Natural killer cell treated with Interleukin-12 subunit alpha and Interleukin-12 subunit beta and Interleukin-15 and Interleukin-18, amount 100 ng/mL, for 72 hours (primary cell): ENCODE data around the gene TUBA1C. TPM values are rescaled to one million over a fixed set of nuclear protein-coding genes. Genes with fewer than 3 reads are reported as not detected.
A peak's percentile ranks its signal among the peaks of the same experiment; 100 is the strongest.
"Not testable (repeated sequence)": the region's sequence is repeated elsewhere in the genome, so short reads cannot be mapped to it uniquely, and the experiment has no call there.

ENCODE experiments used
- ATAC-seq, 2 donors: fragments of 150-1000 bp; cut with Tn5 transposase in 1 of 2; sonication (Bioruptor Pico), chemical (Tn5 transposase) in 1 of 2; 2 replicates each; pipeline ENCODE4 v1.10.0; 2021
- DNase-seq: peaks from one replicate; pipeline ENCODE4 v3.0.0; 2022; ENCODE audit warnings: low spot score
- H3K27ac Mint-ChIP-seq, 2 donors: 1 replicate in 1 of 2; 2 replicates in 1 of 2; pipeline ENCODE4 v1.8.0; 2022; ENCODE audit warnings: mixed read lengths in 2 of 2, mild to moderate bottlenecking in 1 of 2, moderate library complexity in 1 of 2
- H3K27me3 Mint-ChIP-seq, 2 donors: 1 replicate in 1 of 2; 2 replicates in 1 of 2; pipeline ENCODE4 v1.8.0; 2022; ENCODE audit warnings: mixed read lengths in 2 of 2
- H3K36me3 Mint-ChIP-seq: one replicate; pipeline ENCODE4 v1.8.0; 2022; ENCODE audit warnings: mixed read lengths
- H3K4me1 Mint-ChIP-seq, 2 donors: 1 replicate in 1 of 2; 2 replicates in 1 of 2; pipeline ENCODE4 v1.8.0; 2022; ENCODE audit warnings: low read depth in 2 of 2, mixed read lengths in 2 of 2, mild to moderate bottlenecking in 1 of 2
- H3K4me3 Mint-ChIP-seq: one replicate; pipeline ENCODE4 v1.8.0; 2022; ENCODE audit warnings: mixed read lengths
- H3K9me3 Mint-ChIP-seq: 2 replicates; pipeline ENCODE4 v1.8.0; 2022; ENCODE audit warnings: mixed read lengths
- total RNA-seq, 2 donors: library from RNA; stranded (reverse); gene quantifications; one replicate each; pipeline ENCODE4 v1.2.3, GENCODE V29; 2022

Gene TUBA1C
- total RNA-seq, 2 donors from 2014 or later: 260 to 358 TPM

- ATAC-seq (peak; percentile 11 to 35), DNase-seq (no peak)
- H3K4me3 Mint-ChIP-seq: peak overlapping the region; percentile 85
- no peaks in the 10 kb centered on the region for H3K27me3 Mint-ChIP-seq
- peak overlapping the region; percentile 78 to 93 for H3K27ac Mint-ChIP-seq
- no peaks in the 10 kb centered on the region for H3K36me3 Mint-ChIP-seq
- peaks cover 10% of the 10 kb centered on the region in 2 donors for H3K4me1 Mint-ChIP-seq
- H3K9me3 Mint-ChIP-seq: no peaks in the 10 kb centered on the region
These were observed 30.9 kb upstream of the TUBA1C start for GRCh38 chr12:49233842-49234526.

DNA sequence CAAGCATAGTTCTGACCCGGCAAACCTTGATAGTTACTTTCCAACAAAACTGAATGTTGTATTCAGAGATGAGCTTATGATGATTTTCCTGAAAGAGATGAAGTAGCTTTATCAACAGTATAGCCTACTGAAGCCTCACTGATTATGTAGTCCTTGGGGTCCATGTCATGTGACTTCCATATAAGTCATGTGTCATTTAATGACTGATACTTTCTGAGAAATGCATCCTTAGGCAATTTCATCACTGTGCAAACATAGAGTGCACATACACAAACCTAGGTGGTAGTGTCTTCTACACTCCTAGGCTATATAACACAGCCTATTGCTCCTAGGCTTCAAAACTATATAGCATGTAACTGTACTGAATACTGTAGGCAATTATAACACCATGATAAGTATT is 28.5 kb upstream of the TUBA1C start:
- no peak for DNase-seq
- H3K9me3 Mint-ChIP-seq: no peaks in the 10 kb centered on the region
- H3K4me1 Mint-ChIP-seq: peaks cover 10% of the 10 kb centered on the region in 2 donors
- peak overlapping the region; percentile 6 to 78 for H3K27ac Mint-ChIP-seq
- peak overlapping the region; percentile 6 for H3K4me3 Mint-ChIP-seq
- no peak for ATAC-seq
- no peaks in the 10 kb centered on the region for H3K36me3 Mint-ChIP-seq
- peaks cover 0 to 2% of the 10 kb centered on the region in 2 donors for H3K27me3 Mint-ChIP-seq

DNA sequence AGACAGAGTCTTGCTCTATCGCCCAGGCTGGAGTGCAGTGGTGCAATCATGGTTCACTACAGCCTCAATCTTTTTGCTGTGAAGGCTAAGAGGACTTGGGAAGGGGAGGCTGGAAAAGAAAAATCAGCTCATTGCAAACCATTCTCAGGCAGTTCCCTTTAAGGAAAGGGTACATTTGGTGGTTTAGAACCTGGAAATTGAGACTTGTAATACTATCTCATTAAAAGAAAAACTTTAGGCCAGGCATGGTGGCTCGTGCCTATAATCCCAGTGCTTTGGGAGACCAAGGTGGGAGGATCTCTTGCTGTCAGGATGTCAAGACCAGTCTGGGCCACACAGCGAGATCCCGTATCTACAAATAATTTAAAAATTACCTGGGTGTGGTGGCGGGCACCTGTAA is 21.3 kb upstream of the TUBA1C start:
- ATAC-seq (no peak), DNase-seq (no peak)
- H3K4me3 Mint-ChIP-seq: no peak overlapping the region
- no peaks in the 10 kb centered on the region for H3K4me1 Mint-ChIP-seq
- no peaks in the 10 kb centered on the region for H3K9me3 Mint-ChIP-seq
- H3K27ac Mint-ChIP-seq: no peak overlapping the region
- no peaks in the 10 kb centered on the region for H3K36me3 Mint-ChIP-seq
- H3K27me3 Mint-ChIP-seq: peaks cover 0 to 2% of the 10 kb centered on the region in 2 donors

- no peak for ATAC-seq
- Mint-ChIP-seq H3K36me3 (no peaks in the 10 kb centered on the region), H3K27ac (no peak overlapping the region), H3K27me3 (peaks cover 0 to 2% of the 10 kb centered on the region in 2 donors), H3K4me3 (no peak overlapping the region), H3K4me1 (no peaks in the 10 kb centered on the region), H3K9me3 (no peaks in the 10 kb centered on the region)
- DNase-seq: no peak
These were observed 20.7 kb upstream of the TUBA1C start for GRCh38 chr12:49244176-49244575.

DNA sequence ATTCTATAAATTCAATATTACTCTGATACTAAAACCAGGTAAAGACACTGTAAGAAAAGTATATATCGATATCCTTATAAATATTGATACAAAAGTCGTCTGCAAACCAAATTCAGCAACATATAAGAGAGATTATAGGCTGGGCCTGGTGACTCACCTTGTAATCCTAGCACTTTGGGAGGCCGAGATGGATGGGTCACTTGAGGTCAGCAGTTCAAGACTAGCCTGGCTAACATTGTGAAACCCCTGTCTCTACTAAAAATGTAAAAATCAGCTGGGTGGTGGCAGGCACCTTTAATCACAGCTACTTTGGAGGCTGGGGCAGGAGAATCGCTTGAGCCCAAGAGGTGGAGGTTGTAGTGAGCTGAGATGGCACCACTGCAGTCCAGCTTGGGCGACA is 13.5 kb upstream of the TUBA1C start:
- H3K4me1 Mint-ChIP-seq: no peaks in the 10 kb centered on the region
- H3K36me3 Mint-ChIP-seq: no peaks in the 10 kb centered on the region
- DNase-seq (no peak), ATAC-seq (no peak)
- H3K4me3 Mint-ChIP-seq: no peak overlapping the region
- H3K27me3 Mint-ChIP-seq: no peaks in the 10 kb centered on the region
- H3K27ac Mint-ChIP-seq: no peak overlapping the region
- no peaks in the 10 kb centered on the region for H3K9me3 Mint-ChIP-seq

DNA sequence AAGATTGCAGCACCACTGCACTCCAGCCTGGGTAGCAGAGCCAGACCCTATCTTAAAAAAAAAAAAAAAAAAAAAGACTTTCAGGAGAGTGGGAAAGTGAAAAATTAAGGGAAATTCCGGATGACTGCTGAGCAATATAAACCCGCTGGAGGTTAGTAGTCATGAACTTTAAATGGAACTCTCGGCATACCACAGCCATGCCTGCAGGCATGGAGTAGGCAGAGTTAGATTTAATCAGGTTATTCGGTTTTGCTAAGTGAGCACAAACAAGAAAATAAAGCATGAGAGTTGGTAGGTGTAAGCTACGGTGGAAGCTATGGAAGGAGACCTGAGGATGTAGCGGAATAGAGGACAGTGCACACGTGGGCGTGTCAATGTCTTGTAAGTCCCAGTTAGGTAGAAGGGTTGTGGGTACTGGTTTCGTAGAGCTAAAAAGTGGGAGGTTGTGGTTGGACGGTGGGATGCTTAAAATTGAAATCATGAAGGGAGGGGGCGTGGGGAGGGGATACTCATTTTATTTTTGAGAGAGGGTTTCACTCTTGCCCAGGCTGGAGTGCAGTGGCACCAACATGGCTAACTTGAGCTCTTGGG is 11.8 kb upstream of the TUBA1C start:
- Mint-ChIP-seq H3K9me3 (no peaks in the 10 kb centered on the region), H3K4me1 (no peaks in the 10 kb centered on the region), H3K36me3 (no peaks in the 10 kb centered on the region), H3K27me3 (no peaks in the 10 kb centered on the region), H3K4me3 (no peak overlapping the region), H3K27ac (no peak overlapping the region)
- DNase-seq (no peak), ATAC-seq (no peak)

GRCh38 chr12:49255456-49255855 is 9.4 kb upstream of the TUBA1C start:
- not testable (repeated sequence) for H3K9me3 Mint-ChIP-seq, H3K36me3 Mint-ChIP-seq, H3K27ac Mint-ChIP-seq

GRCh38 chr12:49255857-49256637 is 8.8 kb upstream of the TUBA1C start:
- H3K27me3 Mint-ChIP-seq: no peaks in the 10 kb centered on the region
- H3K36me3 Mint-ChIP-seq: no peaks in the 10 kb centered on the region
- H3K4me1 Mint-ChIP-seq: no peaks in the 10 kb centered on the region
- DNase-seq (no peak), ATAC-seq (no peak)
- H3K4me3 Mint-ChIP-seq: no peak overlapping the region
- H3K9me3 Mint-ChIP-seq: no peaks in the 10 kb centered on the region
- H3K27ac Mint-ChIP-seq: no peak overlapping the region

More at GRCh38 chr12:49255456-49255855, 9.4 kb upstream of the TUBA1C start:
- not testable (repeated sequence) for H3K27me3 Mint-ChIP-seq, H3K4me1 Mint-ChIP-seq, H3K4me3 Mint-ChIP-seq, ATAC-seq, DNase-seq

DNA sequence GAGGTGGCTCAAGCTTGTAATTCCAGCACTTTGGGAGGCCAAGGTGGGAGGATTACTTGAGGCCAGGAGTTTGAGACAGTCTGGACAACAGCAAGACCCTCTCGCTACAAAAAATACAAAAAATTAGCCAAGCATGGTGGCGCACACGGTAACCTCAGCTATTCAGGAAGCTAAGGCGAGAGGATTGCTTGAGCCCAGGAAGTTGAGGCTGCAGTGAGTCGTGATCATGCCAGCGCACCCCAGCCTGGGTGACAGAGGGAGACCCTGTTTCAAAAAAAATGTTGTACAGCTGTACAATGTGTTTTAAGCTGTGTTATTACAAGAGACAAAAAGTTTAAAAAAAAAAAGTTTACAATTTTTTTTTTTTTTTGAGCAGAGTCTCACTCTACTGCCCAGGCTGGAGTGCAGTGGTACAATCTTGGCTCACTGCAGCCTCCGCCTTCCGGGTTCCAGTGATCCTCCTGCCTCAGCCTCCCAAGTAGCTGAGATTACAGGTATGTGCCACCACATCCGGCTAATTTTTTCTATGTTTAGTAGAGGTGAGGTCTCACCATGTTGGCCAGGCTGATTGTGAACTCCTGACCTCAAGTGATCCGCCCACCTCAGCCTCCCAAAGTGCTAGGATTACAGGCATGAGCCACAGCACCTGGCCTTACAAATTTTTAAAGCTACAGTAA is 7.2 kb upstream of the TUBA1C start:
- not testable (repeated sequence) for H3K4me3 Mint-ChIP-seq, H3K36me3 Mint-ChIP-seq, DNase-seq, H3K9me3 Mint-ChIP-seq, ATAC-seq, H3K27ac Mint-ChIP-seq, H3K27me3 Mint-ChIP-seq, H3K4me1 Mint-ChIP-seq

DNA sequence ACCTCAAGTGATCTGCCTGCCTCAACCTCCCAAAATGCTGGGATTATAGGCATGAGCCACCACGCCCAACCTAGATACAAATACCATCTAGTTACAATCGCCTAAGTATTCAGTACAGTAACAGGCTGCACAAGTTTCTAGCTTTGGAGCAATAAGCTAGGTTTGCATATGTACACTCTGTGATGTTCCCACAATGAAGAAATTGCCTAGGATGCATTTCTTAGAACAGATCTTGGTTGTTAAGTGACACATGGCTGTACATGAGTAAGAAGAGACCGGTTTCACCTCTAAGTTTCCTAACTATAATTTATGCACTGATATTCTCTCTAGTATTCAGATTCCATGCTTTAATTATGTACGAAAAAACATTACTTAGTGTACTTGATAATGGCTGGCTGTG is 5.4 kb upstream of the TUBA1C start:
- Mint-ChIP-seq H3K36me3 (no peaks in the 10 kb centered on the region), H3K4me1 (peaks cover 8 to 12% of the 10 kb centered on the region in 2 donors), H3K9me3 (no peaks in the 10 kb centered on the region), H3K4me3 (no peak overlapping the region), H3K27me3 (no peaks in the 10 kb centered on the region), H3K27ac (no peak overlapping the region)
- no peak for DNase-seq
- ATAC-seq: no peak

- Mint-ChIP-seq H3K4me1 (peaks cover 8 to 12% of the 10 kb centered on the region in 2 donors), H3K27ac (no peak overlapping the region), H3K4me3 (no peak overlapping the region), H3K27me3 (no peaks in the 10 kb centered on the region), H3K36me3 (no peaks in the 10 kb centered on the region), H3K9me3 (no peaks in the 10 kb centered on the region)
- ATAC-seq (no peak), DNase-seq (no peak)
These were observed 4.7 kb upstream of the TUBA1C start for GRCh38 chr12:49260166-49260565.

GRCh38 chr12:49260571-49261363 is 4.1 kb upstream of the TUBA1C start:
- Mint-ChIP-seq H3K4me3 (no peak overlapping the region), H3K36me3 (peaks cover 4% of the 10 kb centered on the region), H3K27ac (no peak overlapping the region)

GRCh38 chr12:49261721-49262120 is 3.2 kb upstream of the TUBA1C start:
- no peak for DNase-seq
- no peaks in the 10 kb centered on the region for H3K9me3 Mint-ChIP-seq
- no peak overlapping the region for H3K27ac Mint-ChIP-seq
- no peaks in the 10 kb centered on the region for H3K27me3 Mint-ChIP-seq
- H3K4me3 Mint-ChIP-seq: no peak overlapping the region
- H3K36me3 Mint-ChIP-seq: peaks cover 4% of the 10 kb centered on the region
- no peak for ATAC-seq
- H3K4me1 Mint-ChIP-seq: peaks cover 8 to 12% of the 10 kb centered on the region in 2 donors

More at GRCh38 chr12:49260571-49261363, 4.1 kb upstream of the TUBA1C start:
- Mint-ChIP-seq H3K4me1 (peaks cover 8 to 12% of the 10 kb centered on the region in 2 donors), H3K9me3 (no peaks in the 10 kb centered on the region), H3K27me3 (no peaks in the 10 kb centered on the region)
- no peak for ATAC-seq
- DNase-seq: no peak
